ENCODE results near the gene ZBED1.

The ZBED1 gene

DNA sequence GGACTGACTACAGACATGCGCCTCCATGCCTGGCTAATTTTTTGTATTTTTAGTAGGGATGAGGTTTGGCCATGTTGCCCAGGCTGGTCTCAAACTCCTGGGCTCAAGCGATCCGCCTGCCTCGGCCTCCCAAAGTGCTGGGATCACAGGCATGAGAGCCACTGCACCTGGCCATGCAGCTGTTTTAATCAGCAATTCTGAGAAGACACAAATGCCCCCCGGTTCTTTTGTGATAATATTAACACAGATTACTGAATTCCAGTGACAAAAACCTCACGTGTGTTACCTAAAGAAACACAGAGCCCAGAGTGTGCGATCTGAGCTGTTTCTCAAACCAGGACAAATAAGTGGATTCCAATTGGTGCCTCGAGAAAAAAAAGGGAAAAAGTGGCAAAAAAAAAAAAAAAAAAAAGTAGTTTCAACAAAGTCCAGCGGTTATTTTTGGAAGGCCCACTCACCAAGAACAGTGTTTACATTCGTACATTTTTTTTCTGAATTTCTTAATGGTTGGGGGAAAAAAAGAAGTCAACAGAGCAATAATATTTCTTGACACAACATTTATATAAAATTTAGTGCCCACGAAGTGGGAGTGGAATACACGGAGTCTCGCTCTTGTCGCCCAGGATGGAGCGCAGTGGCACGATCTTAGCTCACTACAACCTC is 17.2 kb downstream of the ZBED1 start:
- TF ChIP-seq RAD21 (IDR thresholded peaks at IDR 0.05; ENCODE audit: low read depth) (no peak), EGR1 (IDR thresholded peaks at IDR 0.05) (no peak), ZBTB7A (IDR thresholded peaks at IDR 0.05; ENCODE audit: low read depth) (no peak), TAF1 (IDR thresholded peaks at IDR 0.05; ENCODE audit: low read depth) (no peak), FOXM1 (IDR thresholded peaks at IDR 0.05; ENCODE audit: borderline replicate concordance, low read depth) (no peak), TCF12 (IDR thresholded peaks at IDR 0.05; ENCODE audit: low read depth) (no peak)

DNA sequence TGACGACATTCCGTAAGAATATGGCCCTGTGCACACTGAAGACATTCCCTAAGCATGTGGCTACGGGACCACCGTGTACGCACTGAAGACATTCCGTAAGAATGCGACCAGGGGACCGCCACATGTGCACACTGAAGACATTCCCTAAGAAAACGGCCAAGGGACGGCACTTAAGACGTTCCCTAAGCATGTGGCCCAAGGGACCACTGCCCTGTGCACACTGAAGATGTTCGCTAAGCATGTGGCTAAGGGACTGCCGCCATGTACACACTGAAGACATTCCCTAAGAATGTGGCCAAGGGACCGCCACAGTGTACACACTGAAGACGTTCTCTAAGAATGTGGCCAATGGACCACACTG is 21.4 kb downstream of the ZBED1 start:
- TF ChIP-seq MAX (IDR thresholded peaks at IDR 0.05) (no peak), CREB1 (IDR thresholded peaks at IDR 0.05; ENCODE audit: low read depth) (no peak), TEAD4 (IDR thresholded peaks at IDR 0.05) (no peak), TAF1 (IDR thresholded peaks at IDR 0.05; ENCODE audit: low read depth) (no peak), CEBPB (IDR thresholded peaks at IDR 0.05) (no peak), TCF12 (IDR thresholded peaks at IDR 0.05; ENCODE audit: low read depth) (no peak), ZBTB7A (IDR thresholded peaks at IDR 0.05; ENCODE audit: low read depth) (no peak), FOXM1 (IDR thresholded peaks at IDR 0.05; ENCODE audit: borderline replicate concordance, low read depth) (no peak), YY1 (IDR thresholded peaks at IDR 0.05; ENCODE audit: low read depth) (no peak), USF1 (IDR thresholded peaks at IDR 0.05) (no peak), EGR1 (IDR thresholded peaks at IDR 0.05) (no peak), EP300 (IDR thresholded peaks at IDR 0.05; ENCODE audit: borderline replicate concordance) (no peak), NFIC (IDR thresholded peaks at IDR 0.05) (no peak), REST (IDR thresholded peaks at IDR 0.05; ENCODE audit: low read depth) (no peak), RAD21 (IDR thresholded peaks at IDR 0.05; ENCODE audit: low read depth) (no peak)

GRCh38 chrX:2478546-2479419 is 22.0 kb downstream of the ZBED1 start:
- TF ChIP-seq ZBTB7A (IDR thresholded peaks at IDR 0.05; ENCODE audit: low read depth) (no peak), TAF1 (IDR thresholded peaks at IDR 0.05; ENCODE audit: low read depth) (no peak), RAD21 (IDR thresholded peaks at IDR 0.05; ENCODE audit: low read depth) (no peak), EP300 (IDR thresholded peaks at IDR 0.05; ENCODE audit: borderline replicate concordance) (no peak), TCF12 (IDR thresholded peaks at IDR 0.05; ENCODE audit: low read depth) (no peak), TEAD4 (IDR thresholded peaks at IDR 0.05) (no peak), EGR1 (IDR thresholded peaks at IDR 0.05) (no peak), CEBPB (IDR thresholded peaks at IDR 0.05) (no peak), CREB1 (IDR thresholded peaks at IDR 0.05; ENCODE audit: low read depth) (no peak), YY1 (IDR thresholded peaks at IDR 0.05; ENCODE audit: low read depth) (no peak)

- TF ChIP-seq NFIC (IDR thresholded peaks at IDR 0.05) (peak; percentile 71), RAD21 (IDR thresholded peaks at IDR 0.05; ENCODE audit: low read depth) (no peak), CREB1 (IDR thresholded peaks at IDR 0.05; ENCODE audit: low read depth) (no peak), EP300 (IDR thresholded peaks at IDR 0.05; ENCODE audit: borderline replicate concordance) (no peak)
Observed at GRCh38 chrX:2474963-2475726, 25.6 kb downstream of the ZBED1 start.

- TF ChIP-seq TAF1 (IDR thresholded peaks at IDR 0.05; ENCODE audit: low read depth) (no peak), TEAD4 (IDR thresholded peaks at IDR 0.05) (0 out of 2 replicates have a peak, but pooled peaks have one; percentile 7), RAD21 (IDR thresholded peaks at IDR 0.05; ENCODE audit: low read depth) (no peak), REST (IDR thresholded peaks at IDR 0.05; ENCODE audit: low read depth) (no peak), FOXM1 (IDR thresholded peaks at IDR 0.05; ENCODE audit: borderline replicate concordance, low read depth) (no peak), TCF12 (IDR thresholded peaks at IDR 0.05; ENCODE audit: low read depth) (no peak), ZBTB7A (IDR thresholded peaks at IDR 0.05; ENCODE audit: low read depth) (no peak)
Observed at GRCh38 chrX:2474280-2474962, 26.4 kb downstream of the ZBED1 start.
